OCI-LY1 (cell line): ENCODE measurements around the gene FNDC7.

Experiments
- H2AFZ ChIP-seq: fragments of 200-600 bp; sonication (generic), shearing (Covaris generic); 2 replicates; pipeline ENCODE4 v1.6.0; 2014; ENCODE audit warnings: antibody characterized with exemption, mild to moderate bottlenecking, low read length
- H3F3A ChIP-seq: fragments of 200-600 bp; sonication (generic), shearing (Covaris generic); 2 replicates; pipeline ENCODE4 v1.6.0; 2014; ENCODE audit warnings: mild to moderate bottlenecking, antibody characterized with exemption, low read length, moderate library complexity; ENCODE audit not compliant: insufficient read depth
- H3K27ac ChIP-seq: fragments of 200-600 bp; sonication (generic); 2 replicates; pipeline ENCODE4 v1.5.1; 2014; ENCODE audit warnings: low read length, mixed run types, mild to moderate bottlenecking, low read depth; ENCODE audit not compliant: poor library complexity, severe bottlenecking
- H3K27me3 ChIP-seq: fragments of 200-600 bp; sonication (generic); 2 replicates; pipeline ENCODE4 v1.6.0; 2014; ENCODE audit warnings: antibody characterized with exemption, mild to moderate bottlenecking, low read length, moderate library complexity; ENCODE audit not compliant: insufficient read depth
- H3K36me3 ChIP-seq: fragments of 200-600 bp; sonication (generic); 2 replicates; pipeline ENCODE4 v1.6.1; 2014; ENCODE audit warnings: mild to moderate bottlenecking, antibody characterized with exemption, low read length, moderate library complexity, mixed read lengths; ENCODE audit not compliant: insufficient read depth
- H3K4me1 ChIP-seq: fragments of 200-600 bp; sonication (generic); 2 replicates; pipeline ENCODE4 v1.5.1; 2014; ENCODE audit warnings: mild to moderate bottlenecking, low read length, moderate library complexity; ENCODE audit not compliant: insufficient read depth, severe bottlenecking
- H3K4me2 ChIP-seq: fragments of 200-600 bp; sonication (generic), shearing (Covaris generic); 2 replicates; pipeline ENCODE4 v1.6.1; 2014; ENCODE audit warnings: low read length
- H3K4me3 ChIP-seq: fragments of 200-600 bp; sonication (generic); 2 replicates; pipeline ENCODE4 v1.5.1; 2014; ENCODE audit warnings: low read length, low read depth, mild to moderate bottlenecking, mixed read lengths; ENCODE audit not compliant: poor library complexity, severe bottlenecking
- H3K79me2 ChIP-seq: fragments of 200-600 bp; shearing (Covaris generic); 2 replicates; pipeline ENCODE4 v1.6.1; 2016; ENCODE audit warnings: mixed run types, low read length, mixed read lengths; ENCODE audit not compliant: insufficient read depth
- H3K9ac ChIP-seq: fragments of 200-600 bp; sonication (generic), shearing (Covaris generic); 2 replicates; pipeline ENCODE4 v1.6.1; 2014; ENCODE audit warnings: mild to moderate bottlenecking, low read length, mixed read lengths
- H3K9me2 ChIP-seq: fragments of 200-600 bp; sonication (generic), shearing (Covaris generic); 2 replicates; pipeline ENCODE4 v1.6.1; 2014; ENCODE audit warnings: low read depth, mild to moderate bottlenecking, low read length, mixed read lengths
- H3K9me3 ChIP-seq: fragments of 200-600 bp; shearing (Covaris generic); 2 replicates; pipeline ENCODE4 v1.6.1; 2014; ENCODE audit warnings: low read length, mixed read lengths
- H4K20me1 ChIP-seq: fragments of 200-600 bp; sonication (generic), shearing (Covaris generic); 2 replicates; pipeline ENCODE4 v1.6.0; 2016; ENCODE audit warnings: mild to moderate bottlenecking, low read length; ENCODE audit not compliant: insufficient read depth
- CTCF ChIP-seq: fragments of 200-600 bp; sonication (generic), shearing (Covaris generic); IDR thresholded peaks from 2 replicates; pipeline ENCODE4 v1.5.1; 2017; ENCODE audit warnings: mild to moderate bottlenecking, antibody characterized with exemption, low read length, moderate library complexity, mixed read lengths
- EZH2 ChIP-seq: fragments of 200-600 bp; sonication (generic), shearing (Covaris generic); IDR thresholded peaks from 2 replicates; pipeline ENCODE4 v1.8.0; 2017; ENCODE audit warnings: borderline replicate concordance, mixed run types, mild to moderate bottlenecking, antibody characterized with exemption, low read length, moderate library complexity, mixed read lengths

The FNDC7 gene

GRCh38 chr1:108669679-108670078 is 43.0 kb upstream of the FNDC7 start:
- H3K36me3 ChIP-seq: no peaks in the 10 kb centered on the region; the same call in 1 of the 2 replicates
- no peaks in the 10 kb centered on the region for H3K4me1 ChIP-seq
- no peaks in the 10 kb centered on the region for H3K9me2 ChIP-seq
- H3K27me3 ChIP-seq: no peaks in the 10 kb centered on the region
- H4K20me1 ChIP-seq: no peaks in the 10 kb centered on the region
- H3K9me3 ChIP-seq: no peaks in the 10 kb centered on the region
- H3K9ac ChIP-seq: no peak overlapping the region
- no peak overlapping the region for H3K27ac ChIP-seq
- no peak overlapping the region for H2AFZ ChIP-seq
- no peak overlapping the region for H3K4me2 ChIP-seq
- no peaks in the 10 kb centered on the region for H3K79me2 ChIP-seq
- no peaks in the 10 kb centered on the region for H3F3A ChIP-seq
- no peak overlapping the region for H3K4me3 ChIP-seq
- TF ChIP-seq CTCF: no peak
- TF ChIP-seq EZH2: no peak

GRCh38 chr1:108670131-108670773 is 42.5 kb upstream of the FNDC7 start:
- TF ChIP-seq CTCF (no peak), EZH2 (no peak)
- Histone ChIP-seq H3K9ac (no peak overlapping the region), H3K36me3 (no peaks in the 10 kb centered on the region; the same call in 1 of the 2 replicates), H3K27ac (no peak overlapping the region), H3K9me3 (no peaks in the 10 kb centered on the region), H3F3A (no peaks in the 10 kb centered on the region), H3K27me3 (no peaks in the 10 kb centered on the region), H3K79me2 (no peaks in the 10 kb centered on the region), H3K4me3 (no peak overlapping the region), H3K9me2 (no peaks in the 10 kb centered on the region), H3K4me2 (no peak overlapping the region), H3K4me1 (no peaks in the 10 kb centered on the region), H4K20me1 (no peaks in the 10 kb centered on the region), H2AFZ (no peak overlapping the region)

- no peaks in the 10 kb centered on the region for H3F3A ChIP-seq
- no peak overlapping the region for H3K9ac ChIP-seq
- no peaks in the 10 kb centered on the region for H3K79me2 ChIP-seq
- H3K4me3 ChIP-seq: no peak overlapping the region
- no peak overlapping the region for H3K27ac ChIP-seq
- no peak overlapping the region for H2AFZ ChIP-seq
- no peaks in the 10 kb centered on the region for H4K20me1 ChIP-seq
- H3K9me2 ChIP-seq: no peaks in the 10 kb centered on the region
- TF ChIP-seq EZH2: no peak
- no peak for TF ChIP-seq CTCF
- no peaks in the 10 kb centered on the region for H3K9me3 ChIP-seq
- no peaks in the 10 kb centered on the region for H3K27me3 ChIP-seq
- no peaks in the 10 kb centered on the region; the same call in 1 of the 2 replicates for H3K36me3 ChIP-seq
- no peaks in the 10 kb centered on the region for H3K4me1 ChIP-seq
- no peak overlapping the region for H3K4me2 ChIP-seq
Measured at GRCh38 chr1:108671143-108671542, 41.6 kb upstream of the FNDC7 start.
